DMS53 treated with DMSO at 0.1 percent for 48 hours (cell line): ENCODE results near the gene INHA.

Experiments
- DNase-seq: peaks from one replicate; lab custom pipeline; 2025; ENCODE audit not compliant: unreplicated experiment; lab: John Stamatoyannopoulos, UW

The INHA gene

GRCh38 chr2:219539926-219540678 lies 32.0 kb upstream of the INHA start:
- DNase-seq = no peak

- no peak for DNase-seq
Observed at GRCh38 chr2:219540784-219541504, 31.2 kb upstream of the INHA start.

GRCh38 chr2:219541611-219542180 lies 30.4 kb upstream of the INHA start:
- peak; percentile 79 for DNase-seq

DNA sequence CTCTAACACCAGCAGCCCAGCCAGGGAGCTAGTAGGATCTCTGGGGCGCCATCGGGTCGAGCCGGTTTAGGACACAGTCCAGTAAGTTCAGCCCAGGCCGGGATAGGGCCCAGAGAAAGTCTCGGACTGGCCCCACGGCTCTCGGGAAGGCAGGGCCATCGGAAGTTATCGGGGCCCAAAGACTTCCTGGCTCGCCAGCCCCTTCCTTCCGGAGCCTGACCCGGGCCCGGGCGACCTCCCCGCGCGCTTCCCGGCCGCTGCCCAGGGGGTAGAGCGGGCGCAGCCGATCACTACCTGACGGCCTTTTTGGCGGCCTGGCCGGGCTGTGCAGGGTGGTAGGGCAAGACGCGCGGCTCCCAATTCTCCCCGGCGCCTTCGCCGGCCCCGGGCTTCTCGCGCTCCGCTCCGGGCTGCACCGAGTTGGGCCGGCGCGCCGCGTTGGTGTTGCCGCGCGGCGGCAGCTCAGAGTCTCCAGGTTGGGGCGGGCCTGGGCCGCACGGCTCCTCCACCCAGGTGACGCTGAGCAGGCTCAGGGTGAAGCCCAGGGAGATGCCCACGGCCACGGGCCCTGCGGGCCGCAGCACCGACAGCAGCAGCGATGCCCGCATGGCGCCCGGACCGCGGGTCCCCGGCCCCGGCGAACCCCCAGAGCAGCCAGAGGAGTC lies 29.0 kb upstream of the INHA start:
- peak; percentile 14 for DNase-seq

DNA sequence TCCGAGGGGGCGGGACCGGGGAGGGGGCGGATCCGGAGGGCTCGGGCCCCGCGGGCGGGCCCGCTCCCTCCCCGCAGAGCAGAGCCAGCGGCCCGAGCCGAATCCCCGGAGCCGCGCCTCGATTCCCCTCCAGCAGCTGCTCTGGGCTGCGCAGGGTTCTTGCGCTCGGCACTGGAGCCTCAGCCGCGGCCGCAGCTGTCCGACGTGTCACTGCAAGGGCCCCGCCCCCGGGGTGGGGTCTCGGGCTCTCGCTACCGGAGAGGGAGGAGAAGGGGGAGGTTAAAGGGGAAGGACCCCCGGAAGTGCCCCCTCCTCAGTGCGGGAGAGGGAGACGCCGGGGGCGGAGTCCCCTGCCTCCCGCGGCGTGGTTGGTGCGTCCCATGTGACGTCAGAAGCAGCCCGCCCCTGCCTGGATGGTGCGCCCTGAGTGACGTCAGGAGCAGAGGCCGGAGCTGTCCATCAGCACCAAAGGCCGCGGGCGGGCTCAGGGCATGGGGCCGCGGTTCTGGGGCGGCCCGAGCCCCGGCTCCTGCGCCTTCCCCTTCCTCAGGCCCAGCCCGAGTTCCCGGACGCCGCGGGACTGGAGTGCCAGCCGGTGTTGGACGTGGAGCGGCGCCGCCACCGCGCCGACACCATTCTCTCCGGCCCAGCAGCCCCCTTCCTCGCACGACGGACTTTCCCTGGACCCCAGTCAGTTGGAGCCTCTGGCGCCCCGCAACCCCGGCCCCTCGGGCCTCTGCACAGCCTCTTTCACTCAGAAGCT lies 28.3 kb upstream of the INHA start, which contains the start of the genes CHPF and TMEM198:
CHPF (minus strand) TSS at position 214 of the 763 bp plus-strand sequence. CDS start 271 bp downstream, outside the sequence.
TMEM198 (plus strand) TSS at position 433 of the 763 bp plus-strand sequence. CDS start 700 bp downstream, outside the sequence.
- peak; percentile 89 for DNase-seq

GRCh38 chr2:219544567-219544966 lies 27.5 kb upstream of the INHA start:
- DNase-seq = no peak

DNA sequence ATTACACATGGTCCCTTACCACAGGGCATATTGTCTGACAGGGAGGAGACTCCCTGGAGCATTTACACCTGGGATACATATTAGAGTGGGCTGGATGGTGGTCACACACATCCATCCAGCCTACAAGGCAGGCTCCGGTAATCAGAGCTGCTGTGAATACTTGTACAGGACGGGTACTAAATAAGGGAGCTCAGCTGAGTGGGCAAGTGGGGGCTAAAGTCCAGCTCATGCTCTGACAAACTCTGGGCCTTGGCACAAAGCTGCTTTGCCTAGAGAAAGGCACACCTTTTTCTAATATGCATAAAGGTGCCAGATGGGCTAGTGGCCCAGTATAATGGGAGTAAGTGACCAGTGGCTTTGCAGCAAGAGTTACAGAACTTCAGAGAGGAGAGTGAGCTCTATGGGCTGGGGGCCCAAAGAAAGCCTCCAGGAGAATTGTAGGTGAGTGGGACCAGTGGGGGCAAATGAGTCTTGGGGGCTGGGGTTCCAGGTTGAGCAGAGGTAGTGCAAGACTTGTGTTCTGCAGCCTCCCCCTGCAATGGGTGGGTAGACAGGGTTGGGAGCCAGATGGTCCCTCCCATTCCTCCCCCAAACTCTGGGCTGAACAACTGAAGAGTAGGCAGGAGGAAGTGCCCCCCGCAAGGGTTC lies 26.7 kb upstream of the INHA start:
- no peak for DNase-seq

- no peak for DNase-seq
Observed at GRCh38 chr2:219545943-219546352, 26.2 kb upstream of the INHA start.

GRCh38 chr2:219547621-219548020 lies 24.5 kb upstream of the INHA start:
- no peak for DNase-seq

- no peak for DNase-seq
Observed at GRCh38 chr2:219548990-219549389, 23.1 kb upstream of the INHA start.

GRCh38 chr2:219549619-219550018 lies 22.5 kb upstream of the INHA start:
- DNase-seq = no peak

DNA sequence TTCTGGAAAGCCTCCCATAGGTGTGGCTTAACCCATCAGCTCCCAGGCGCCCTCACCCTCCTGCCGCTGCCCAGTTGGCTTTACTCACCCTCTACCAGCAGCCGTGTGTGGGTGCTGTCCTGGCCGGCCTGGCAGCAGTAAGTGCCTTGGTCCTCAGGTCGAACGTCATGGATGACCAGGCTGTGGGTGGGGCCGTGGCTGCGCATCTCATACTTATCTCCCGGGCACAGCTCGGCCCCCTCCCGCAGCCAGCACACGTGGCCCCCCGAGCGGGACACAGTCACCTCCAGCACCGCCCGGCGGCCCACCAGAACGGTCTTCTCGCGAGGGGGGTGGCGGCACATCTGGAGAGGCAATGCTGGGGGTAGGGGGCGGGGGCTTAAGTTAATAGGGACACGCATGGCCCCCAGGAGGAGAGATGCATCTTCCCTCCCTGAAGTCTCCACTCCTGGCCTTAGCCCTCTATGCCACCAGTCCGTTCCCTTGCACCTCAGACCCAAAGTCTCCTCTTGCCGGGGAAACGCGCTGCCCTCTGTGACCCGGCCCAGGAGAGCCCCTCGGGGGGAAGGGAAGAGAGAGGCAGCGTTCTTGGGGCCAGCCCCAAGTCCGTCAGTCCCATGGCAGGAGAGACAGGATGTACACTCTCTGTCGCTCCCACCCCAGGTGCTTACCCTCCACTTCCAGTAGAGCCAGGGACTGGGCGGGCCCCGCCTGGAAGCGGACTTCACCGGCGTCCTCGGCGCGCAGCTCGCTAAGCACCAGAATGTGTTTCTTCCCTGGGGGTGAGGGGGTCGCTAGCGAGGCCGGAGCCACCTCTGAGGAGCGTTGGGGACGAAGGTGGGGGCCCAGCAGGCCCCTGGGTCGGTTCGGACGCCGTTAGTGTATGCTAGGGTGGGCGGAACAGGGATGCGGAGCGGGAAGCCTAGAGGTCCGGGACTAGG lies 20.4 kb upstream of the INHA start:
- peak; percentile 50 for DNase-seq

DNA sequence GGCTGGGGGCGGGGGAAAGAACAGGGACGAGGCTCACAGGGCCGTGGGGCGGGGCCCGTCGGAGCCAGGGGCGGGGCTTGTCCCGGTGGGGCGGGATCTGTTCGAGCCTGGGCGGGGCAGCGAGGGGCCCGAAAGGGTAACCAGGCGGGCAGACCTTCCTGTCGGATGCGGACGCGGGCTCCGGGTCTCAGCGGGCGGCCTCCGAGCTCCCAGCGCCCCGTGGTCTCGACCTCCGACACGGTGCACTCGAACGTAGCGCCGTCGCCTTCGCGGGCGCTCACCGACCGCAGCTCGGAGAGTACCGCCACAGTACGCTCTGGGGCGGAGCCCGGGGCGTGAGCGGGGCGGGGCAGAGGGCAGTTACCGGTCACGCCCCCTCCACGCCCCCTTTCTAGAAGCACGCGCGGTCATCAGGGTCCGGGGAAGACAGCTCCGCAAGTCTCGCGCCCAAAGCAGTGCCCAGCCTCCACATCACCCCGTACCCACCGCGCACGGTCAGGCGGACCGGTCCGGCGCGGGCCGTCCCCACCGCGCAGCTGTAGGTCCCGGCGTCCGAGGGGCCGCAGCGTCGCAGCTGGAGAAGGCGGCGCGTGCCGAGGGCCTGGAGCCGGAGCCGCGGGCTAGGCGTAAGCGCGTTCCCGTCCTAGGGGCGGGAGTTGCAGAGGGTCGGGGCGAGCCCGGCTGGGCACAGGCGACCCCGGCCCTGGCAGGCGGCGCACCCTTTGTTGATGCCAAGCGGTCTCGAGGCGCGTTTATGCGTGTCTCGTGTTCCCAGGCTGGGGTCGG lies 19.5 kb upstream of the INHA start:
- peak; percentile 66 for DNase-seq

DNA sequence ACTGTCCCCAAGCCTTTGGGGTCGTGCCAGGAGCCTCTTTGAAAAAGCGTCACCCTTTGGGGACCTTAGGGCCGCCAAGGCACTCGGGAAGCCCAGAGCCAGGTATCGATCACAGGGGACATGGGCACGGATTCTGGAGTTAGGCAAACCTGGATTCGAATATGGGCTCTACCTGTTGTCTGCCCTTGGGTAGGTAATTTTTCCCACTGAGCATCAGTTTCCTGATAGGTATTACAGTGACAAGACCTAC lies 19.0 kb upstream of the INHA start:
- DNase-seq = no peak

DNA sequence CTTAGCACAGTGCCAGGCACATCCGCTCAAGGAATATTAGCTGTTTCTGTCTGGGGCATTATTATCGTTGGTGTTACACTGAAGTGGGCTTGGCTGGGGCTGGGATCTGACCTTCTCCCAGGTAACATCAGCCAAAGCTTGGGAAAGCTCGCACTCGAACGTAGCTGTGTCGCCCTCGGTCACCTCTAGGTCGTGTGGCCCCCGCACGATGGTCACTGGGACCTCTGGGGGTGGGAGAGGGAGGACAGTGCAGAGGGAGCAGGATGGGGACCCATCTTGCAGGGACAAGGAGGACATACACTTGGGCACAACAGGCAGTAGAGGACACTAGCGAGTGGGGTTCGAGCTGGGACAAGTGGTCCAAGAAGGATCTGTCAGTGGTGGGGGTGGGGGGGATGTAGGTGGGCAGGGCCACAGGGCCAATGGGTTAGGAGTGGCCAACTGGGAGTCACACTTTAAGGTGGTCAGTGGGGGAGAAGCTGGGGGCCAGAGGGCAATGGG lies 18.6 kb upstream of the INHA start:
- DNase-seq = no peak

- DNase-seq = no peak
Observed at GRCh38 chr2:219554350-219554749, 17.8 kb upstream of the INHA start.

DNA sequence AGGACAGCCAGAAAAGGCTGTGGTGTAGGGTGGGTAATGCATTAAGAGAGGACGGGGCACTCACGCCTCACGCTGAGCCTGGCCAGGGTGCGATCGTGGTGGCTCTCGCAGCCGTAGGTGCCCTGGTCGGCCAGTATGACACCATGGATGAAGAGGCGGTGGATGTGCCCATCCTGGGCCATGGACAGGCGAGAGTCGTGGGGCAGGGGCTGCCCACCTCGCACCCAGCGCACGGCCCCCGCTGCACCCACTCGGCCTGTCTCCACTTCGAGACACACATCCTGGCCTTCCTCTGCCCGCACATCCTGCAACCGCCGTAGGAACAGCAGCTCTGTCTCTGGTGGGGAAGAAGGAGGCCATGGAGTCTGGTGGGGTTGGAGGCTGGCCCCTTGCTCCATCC lies 16.2 kb upstream of the INHA start:
- no peak for DNase-seq

DNA sequence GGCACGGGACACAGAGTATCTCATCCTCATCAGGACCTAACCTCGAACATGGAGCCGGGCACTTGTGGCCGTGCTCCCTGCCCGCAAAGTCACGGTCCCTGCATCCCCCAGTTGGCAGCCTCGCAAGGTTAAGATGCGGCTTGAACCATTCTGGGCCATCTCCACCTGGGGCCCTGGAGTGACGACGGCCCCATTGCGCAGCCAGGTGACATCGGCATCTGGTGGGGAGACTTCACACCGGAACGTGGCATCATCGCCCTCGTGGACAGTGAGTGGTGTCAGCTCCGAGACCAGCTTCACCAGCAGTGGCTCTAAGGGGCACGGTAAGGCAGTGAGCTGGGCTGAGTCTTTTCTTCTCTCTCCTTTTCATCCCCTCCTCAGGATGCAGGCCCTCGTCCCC lies 15.7 kb upstream of the INHA start:
- no peak for DNase-seq
